NB4 (cell line): ENCODE results near the gene VEPH1.

Experiments used
- DNase-seq: peaks from one replicate; pipeline ENCODE4 v3.0.0; 2010; ENCODE audit warnings: low read depth
- H3K4me3 ChIP-seq: one replicate; pipeline ENCODE4 v1.5.1; 2011; ENCODE audit warnings: mild to moderate bottlenecking, low read depth, low read length, moderate library complexity
- CTCF ChIP-seq: IDR thresholded peaks from one replicate; pipeline ENCODE4 v1.5.1; 2012; ENCODE audit warnings: low read depth, low read length
- MAX ChIP-seq: IDR thresholded peaks from 2 replicates; pipeline ENCODE4 v1.6.1; 2011; ENCODE audit warnings: low read depth, low read length
- MYC ChIP-seq: IDR thresholded peaks from 2 replicates; pipeline ENCODE4 v1.6.1; 2011; ENCODE audit warnings: low read depth, low read length
- POLR2A ChIP-seq: IDR thresholded peaks from 2 replicates; pipeline ENCODE4 v1.6.1; 2011; ENCODE audit warnings: mild to moderate bottlenecking; ENCODE audit not compliant: insufficient read length; ENCODE audit errors: extremely low read depth

VEPH1 gene

DNA sequence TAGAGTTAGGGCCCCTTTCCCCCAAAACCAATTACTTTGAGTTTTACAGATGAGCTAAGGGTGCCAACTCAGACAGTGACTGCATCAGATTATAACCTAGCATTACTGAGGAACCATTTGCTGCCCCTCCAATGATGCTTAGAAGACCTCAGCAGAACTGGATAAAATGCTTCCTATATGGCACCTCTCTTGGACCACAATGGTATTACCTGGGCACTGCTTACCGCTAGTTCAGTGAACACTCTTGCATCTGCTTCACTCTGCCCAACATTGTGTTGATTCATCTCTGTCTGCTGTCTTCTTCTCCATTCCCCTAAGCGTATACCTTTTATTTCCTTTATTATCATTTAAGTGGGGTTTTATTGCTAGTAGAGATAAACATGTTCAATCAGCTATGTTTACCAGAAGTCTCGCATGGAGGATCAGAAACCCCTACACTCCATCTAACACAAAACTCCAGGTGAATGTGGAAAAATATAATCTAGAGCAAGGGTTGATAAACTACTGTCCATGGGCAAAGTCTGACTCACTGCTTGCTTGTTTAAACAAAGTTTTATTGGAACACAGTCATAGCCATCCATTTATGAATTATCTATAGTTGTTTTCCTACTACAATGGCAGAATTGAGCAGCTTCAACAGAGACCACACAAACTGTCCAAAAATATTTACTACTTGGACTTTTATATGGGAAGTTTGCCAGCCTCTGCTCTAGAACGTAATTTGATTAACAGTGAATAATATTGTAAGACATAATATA lies 166.8 kb downstream of the VEPH1 start:
- no peak for TF ChIP-seq CTCF
- TF ChIP-seq MAX, result no peak
- no peak for TF ChIP-seq POLR2A
- TF ChIP-seq MYC, result no peak
- no peak overlapping the region for H3K4me3 ChIP-seq
- no peak for DNase-seq

DNA sequence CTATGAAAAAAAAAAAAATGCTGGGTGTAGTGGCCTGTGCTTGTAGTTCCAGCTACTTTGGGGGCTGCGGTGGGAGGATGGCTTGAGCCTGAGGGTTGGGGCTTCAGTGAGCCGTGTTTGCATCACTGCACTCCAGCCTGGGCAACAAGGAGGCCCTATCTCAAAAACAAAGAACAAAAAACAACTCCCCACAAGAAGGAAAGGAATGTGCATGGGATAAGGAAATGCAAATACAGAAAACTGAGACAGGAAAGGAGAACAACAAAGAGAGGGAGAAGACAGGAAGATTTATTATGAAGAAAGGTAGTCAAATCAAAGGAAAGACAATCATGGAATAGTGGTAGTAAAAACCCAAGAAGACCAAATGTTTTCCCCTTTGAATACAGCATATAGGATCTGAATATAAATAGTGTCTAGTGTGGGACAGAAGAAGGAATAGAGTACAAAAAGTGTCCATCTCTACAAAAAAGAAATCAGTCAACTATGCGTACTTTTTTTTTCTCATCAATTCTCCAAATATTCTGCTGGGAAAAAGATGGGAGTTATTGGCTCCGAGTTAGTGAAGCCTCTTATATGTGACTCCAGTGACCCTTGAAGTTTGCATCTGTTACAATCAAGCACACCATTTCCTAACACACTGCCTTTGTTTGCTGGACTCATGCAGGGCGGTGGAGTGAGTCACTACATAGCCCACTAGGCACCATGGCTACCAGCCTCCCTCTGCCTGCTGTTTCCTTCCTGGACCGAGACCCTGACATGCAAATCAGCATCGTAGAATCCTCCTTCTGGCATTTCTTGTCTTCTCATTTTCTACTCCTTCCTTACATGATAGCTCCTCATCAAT lies 167.8 kb downstream of the VEPH1 start:
- DNase-seq, result peak; percentile 15
- no peak overlapping the region for H3K4me3 ChIP-seq

DNA sequence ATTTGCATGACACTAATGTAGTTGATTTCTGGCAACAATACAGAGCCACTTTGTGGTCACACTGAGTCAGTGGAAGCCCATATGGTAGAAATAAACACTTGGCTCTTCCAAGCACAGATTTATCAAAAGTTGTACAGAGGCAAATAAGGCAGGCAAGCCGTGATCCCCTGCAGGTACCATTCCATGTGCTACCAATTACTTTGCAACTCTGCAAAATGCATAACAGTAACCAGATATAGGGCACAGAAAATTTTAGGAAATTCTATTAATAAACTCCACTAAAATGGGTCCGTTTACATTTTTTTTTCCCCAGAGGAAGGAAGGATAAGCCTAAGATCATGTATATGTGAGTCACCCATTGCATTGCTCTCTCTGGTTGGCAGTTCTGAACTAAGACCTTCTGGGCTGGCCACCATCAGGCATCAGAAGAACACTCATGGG lies 169.6 kb downstream of the VEPH1 start:
- H3K4me3 ChIP-seq, result no peak overlapping the region
- no peak for DNase-seq
- no peak for TF ChIP-seq POLR2A
- no peak for TF ChIP-seq MYC
- TF ChIP-seq MAX, result no peak
- TF ChIP-seq CTCF, result no peak

More for the DNA sequence above, 167.8 kb downstream of the VEPH1 start:
- no peak for TF ChIP-seq CTCF
- no peak for TF ChIP-seq MAX
- no peak for TF ChIP-seq POLR2A
- TF ChIP-seq MYC, result no peak

GRCh38 chr3:157330206-157330605 lies 173.0 kb downstream of the VEPH1 start:
- TF ChIP-seq CTCF (no peak), POLR2A (no peak), MYC (no peak), MAX (no peak)
- DNase-seq, result no peak
- no peak overlapping the region for H3K4me3 ChIP-seq

DNA sequence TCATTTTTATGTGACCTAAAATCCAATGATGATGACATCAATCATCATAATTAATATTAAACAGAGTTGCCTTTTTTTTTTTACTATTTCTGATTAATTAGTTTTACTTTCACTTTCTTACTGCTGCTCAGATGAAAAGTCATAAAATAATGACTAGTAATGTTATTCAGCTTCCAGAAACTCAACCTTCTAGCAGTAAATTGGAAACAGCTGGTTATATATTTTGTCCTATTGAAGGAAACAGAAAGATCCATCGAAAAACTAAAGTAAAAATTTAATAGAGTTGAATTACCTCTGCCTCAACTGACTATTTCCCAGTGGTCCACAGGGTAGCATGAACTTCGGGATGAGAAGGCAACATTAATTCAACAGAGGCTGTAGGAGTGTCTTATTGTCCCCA lies 173.7 kb downstream of the VEPH1 start:
- no peak for DNase-seq
- H3K4me3 ChIP-seq, result no peak overlapping the region
- TF ChIP-seq MYC, result no peak
- no peak for TF ChIP-seq CTCF
- no peak for TF ChIP-seq POLR2A
